Measurements from ENCODE around the gene STX5.

DNA sequence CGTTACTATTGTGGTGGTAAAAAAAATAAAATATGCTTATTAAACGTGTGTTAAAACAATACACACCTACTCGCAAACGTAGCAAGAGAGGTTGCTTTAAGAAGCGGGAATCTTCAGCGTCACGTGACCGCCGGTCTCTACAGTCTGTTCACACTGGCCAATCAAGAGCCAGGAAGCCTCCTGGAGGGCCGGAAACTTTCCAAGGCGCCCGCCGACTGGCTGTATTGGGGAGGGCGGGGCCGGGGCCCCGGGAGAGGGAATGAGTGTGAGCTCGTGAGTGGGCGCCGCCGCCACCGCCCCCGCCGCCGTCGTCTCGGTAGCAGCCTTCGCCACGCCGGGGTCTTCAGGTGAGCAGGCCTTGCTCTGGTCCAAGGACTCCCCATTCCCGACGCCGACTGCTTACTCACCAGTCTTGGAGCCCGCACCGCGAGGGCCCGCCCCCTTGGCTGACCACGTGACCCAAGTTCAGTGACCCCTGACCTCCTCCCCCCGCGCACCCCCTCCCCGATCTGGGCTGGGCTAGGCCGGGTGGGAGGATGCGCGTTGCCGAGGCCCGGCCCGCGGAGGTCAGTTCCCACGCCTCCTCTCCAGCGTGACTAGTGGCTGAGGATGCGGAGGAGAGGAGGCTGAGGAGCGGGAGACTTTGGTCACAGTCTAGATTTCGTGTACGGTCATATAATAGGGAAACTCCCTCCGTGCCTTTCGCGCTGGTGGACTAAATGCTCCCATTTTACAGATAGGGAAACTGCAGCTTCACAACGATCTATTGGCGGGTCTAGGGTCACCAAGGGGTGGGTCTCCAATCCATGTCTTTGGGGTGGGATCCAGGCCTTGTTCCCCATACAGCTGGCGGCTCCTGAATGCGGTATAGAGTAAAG, 60.5 kb downstream of the STX5 start, which contains the start of gene TAF6L:
- TF ChIP-seq, protein P1, sequence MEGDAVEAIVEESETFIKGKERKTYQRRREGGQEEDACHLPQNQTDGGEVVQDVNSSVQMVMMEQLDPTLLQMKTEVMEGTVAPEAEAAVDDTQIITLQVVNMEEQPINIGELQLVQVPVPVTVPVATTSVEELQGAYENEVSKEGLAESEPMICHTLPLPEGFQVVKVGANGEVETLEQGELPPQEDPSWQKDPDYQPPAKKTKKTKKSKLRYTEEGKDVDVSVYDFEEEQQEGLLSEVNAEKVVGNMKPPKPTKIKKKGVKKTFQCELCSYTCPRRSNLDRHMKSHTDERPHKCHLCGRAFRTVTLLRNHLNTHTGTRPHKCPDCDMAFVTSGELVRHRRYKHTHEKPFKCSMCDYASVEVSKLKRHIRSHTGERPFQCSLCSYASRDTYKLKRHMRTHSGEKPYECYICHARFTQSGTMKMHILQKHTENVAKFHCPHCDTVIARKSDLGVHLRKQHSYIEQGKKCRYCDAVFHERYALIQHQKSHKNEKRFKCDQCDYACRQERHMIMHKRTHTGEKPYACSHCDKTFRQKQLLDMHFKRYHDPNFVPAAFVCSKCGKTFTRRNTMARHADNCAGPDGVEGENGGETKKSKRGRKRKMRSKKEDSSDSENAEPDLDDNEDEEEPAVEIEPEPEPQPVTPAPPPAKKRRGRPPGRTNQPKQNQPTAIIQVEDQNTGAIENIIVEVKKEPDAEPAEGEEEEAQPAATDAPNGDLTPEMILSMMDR (IDR thresholded peaks at IDR 0.05), result peak in 1 of 5 experiments; percentile 34
- peak in 1 of 2 donors; percentile 42 for TF ChIP-seq POLR2A (IDR thresholded peaks at IDR 0.05)

Measured in tibial nerve (tissue), 3 donors.